ENCODE results near the gene ODAD4. TPM values are rescaled to one million over a fixed set of nuclear protein-coding genes. Genes with fewer than 3 reads are reported as not detected.

The ODAD4 gene
- total RNA-seq, 1 experiment from 2014 or later = 0.15 TPM

GRCh38 chr17:41937970-41938954 is 7.8 kb downstream of the ODAD4 start:
- H2AFZ ChIP-seq (ENCODE audit: low read length) = no peak overlapping the region
- intact Hi-C loops (cut with micrococcal nuclease) = no loop called here
- no peak for ATAC-seq
- BruUV-seq (replicated peaks) = no TSS peak
- no peaks in the 10 kb centered on the region for H3K27me3 ChIP-seq (ENCODE audit: low read length)
- H3K4me1 ChIP-seq (ENCODE audit: insufficient read depth, low read length) = no peaks in the 10 kb centered on the region
- no peak overlapping the region for H3K4me2 ChIP-seq (ENCODE audit: low read length)
- DNase-seq = no peak
- H3K9me2 ChIP-seq (replicated peaks; ENCODE audit: low read length) = no peaks in the 10 kb centered on the region
- H3K9me3 ChIP-seq (ENCODE audit: low read length) = no peaks in the 10 kb centered on the region
- CTCF ChIA-PET = no interaction called here
- H3K36me3 ChIP-seq (ENCODE audit: low read depth, low read length) = no peaks in the 10 kb centered on the region
- H3K9ac ChIP-seq (ENCODE audit: low read length) = no peak overlapping the region
- POLR2A ChIA-PET (ENCODE audit: unreplicated experiment) = no interaction called here
- TF ChIP-seq EZH2 (IDR thresholded peaks at IDR 0.05; ENCODE audit: low read length, unreplicated experiment) (no peak), EZH2phosphoT487 (IDR thresholded peaks at IDR 0.05; ENCODE audit: borderline replicate concordance, low read length) (no peak), CTCF (conservative IDR thresholded peaks at IDR 0.05; ENCODE audit: low read depth, low read length) (no peak)
- H4K20me1 ChIP-seq (ENCODE audit: low read length) = no peaks in the 10 kb centered on the region
- no peak overlapping the region for H3K4me3 ChIP-seq (ENCODE audit: low read length)
- H3K79me2 ChIP-seq (ENCODE audit: low read length) = no peaks in the 10 kb centered on the region
- no peaks in the 10 kb centered on the region for H3F3A ChIP-seq (ENCODE audit: low read length, unreplicated experiment)
- H3K27ac ChIP-seq (ENCODE audit: low read length) = no peak overlapping the region

- Histone ChIP-seq H3K9ac (ENCODE audit: low read length) (no peak overlapping the region), H3K4me1 (ENCODE audit: insufficient read depth, low read length) (no peaks in the 10 kb centered on the region), H3K27me3 (ENCODE audit: low read length) (no peaks in the 10 kb centered on the region), H3K4me3 (ENCODE audit: low read length) (no peak overlapping the region), H3K27ac (ENCODE audit: low read length) (no peak overlapping the region), H3K9me3 (ENCODE audit: low read length) (no peaks in the 10 kb centered on the region), H3K4me2 (ENCODE audit: low read length) (no peak overlapping the region), H3K9me2 (replicated peaks; ENCODE audit: low read length) (no peaks in the 10 kb centered on the region), H3F3A (ENCODE audit: low read length, unreplicated experiment) (no peaks in the 10 kb centered on the region), H4K20me1 (ENCODE audit: low read length) (no peaks in the 10 kb centered on the region), H3K79me2 (ENCODE audit: low read length) (no peaks in the 10 kb centered on the region), H2AFZ (ENCODE audit: low read length) (no peak overlapping the region), H3K36me3 (ENCODE audit: low read depth, low read length) (no peaks in the 10 kb centered on the region)
- ATAC-seq = no peak
- intact Hi-C loops (cut with micrococcal nuclease) = no loop called here
- TF ChIP-seq CTCF (conservative IDR thresholded peaks at IDR 0.05; ENCODE audit: low read depth, low read length) (no peak), EZH2phosphoT487 (IDR thresholded peaks at IDR 0.05; ENCODE audit: borderline replicate concordance, low read length) (no peak), EZH2 (IDR thresholded peaks at IDR 0.05; ENCODE audit: low read length, unreplicated experiment) (no peak)
- no TSS peak for BruUV-seq (replicated peaks)
- DNase-seq = no peak
- POLR2A ChIA-PET (ENCODE audit: unreplicated experiment) = no interaction called here
- CTCF ChIA-PET = no interaction called here
Observed at GRCh38 chr17:41939044-41939692, 8.8 kb downstream of the ODAD4 start.

GRCh38 chr17:41939693-41940090 is 9.3 kb downstream of the ODAD4 start:
- Histone ChIP-seq H3K4me2 (ENCODE audit: low read length) (no peak overlapping the region), H3K79me2 (ENCODE audit: low read length) (no peaks in the 10 kb centered on the region), H3K9me3 (ENCODE audit: low read length) (no peaks in the 10 kb centered on the region), H3K4me3 (ENCODE audit: low read length) (no peak overlapping the region), H3F3A (ENCODE audit: low read length, unreplicated experiment) (no peaks in the 10 kb centered on the region), H3K4me1 (ENCODE audit: insufficient read depth, low read length) (no peaks in the 10 kb centered on the region), H3K27me3 (ENCODE audit: low read length) (no peaks in the 10 kb centered on the region), H3K9ac (ENCODE audit: low read length) (no peak overlapping the region), H3K9me2 (replicated peaks; ENCODE audit: low read length) (no peaks in the 10 kb centered on the region), H4K20me1 (ENCODE audit: low read length) (no peaks in the 10 kb centered on the region), H2AFZ (ENCODE audit: low read length) (no peak overlapping the region), H3K27ac (ENCODE audit: low read length) (no peak overlapping the region), H3K36me3 (ENCODE audit: low read depth, low read length) (no peaks in the 10 kb centered on the region)
- TF ChIP-seq CTCF (conservative IDR thresholded peaks at IDR 0.05; ENCODE audit: low read depth, low read length) = no peak
- no peak for TF ChIP-seq EZH2phosphoT487 (IDR thresholded peaks at IDR 0.05; ENCODE audit: borderline replicate concordance, low read length)
- TF ChIP-seq EZH2 (IDR thresholded peaks at IDR 0.05; ENCODE audit: low read length, unreplicated experiment) = no peak
- BruUV-seq (replicated peaks) = no TSS peak
- intact Hi-C loops (cut with micrococcal nuclease) = no loop called here
- POLR2A ChIA-PET (ENCODE audit: unreplicated experiment) = no interaction called here
- DNase-seq (no peak), ATAC-seq (no peak)
- CTCF ChIA-PET = no interaction called here
